Fibroblast of lung (primary cell): ENCODE results near the gene SENP8.

Experiments used
- EZH2 ChIP-seq: IDR thresholded peaks from 2 replicates; pipeline ENCODE4 v1.5.1; 2012; ENCODE audit warnings: low read length, control low read depth, mild to moderate bottlenecking; ENCODE audit errors: missing control alignments
- TF ChIP-seq, protein P1 (sequence below), 2 donors: IDR thresholded peaks in 1 of 2; conservative IDR thresholded peaks in 1 of 2; 1 replicate in 1 of 2; 2 replicates in 1 of 2; pipeline ENCODE4 v1.5.1; 2011 to 2012; ENCODE audit warnings: low read length in 2 of 2, control low read depth in 1 of 2, inconsistent platforms in 1 of 2, low read depth in 1 of 2, mild to moderate bottlenecking in 1 of 2

DNA sequence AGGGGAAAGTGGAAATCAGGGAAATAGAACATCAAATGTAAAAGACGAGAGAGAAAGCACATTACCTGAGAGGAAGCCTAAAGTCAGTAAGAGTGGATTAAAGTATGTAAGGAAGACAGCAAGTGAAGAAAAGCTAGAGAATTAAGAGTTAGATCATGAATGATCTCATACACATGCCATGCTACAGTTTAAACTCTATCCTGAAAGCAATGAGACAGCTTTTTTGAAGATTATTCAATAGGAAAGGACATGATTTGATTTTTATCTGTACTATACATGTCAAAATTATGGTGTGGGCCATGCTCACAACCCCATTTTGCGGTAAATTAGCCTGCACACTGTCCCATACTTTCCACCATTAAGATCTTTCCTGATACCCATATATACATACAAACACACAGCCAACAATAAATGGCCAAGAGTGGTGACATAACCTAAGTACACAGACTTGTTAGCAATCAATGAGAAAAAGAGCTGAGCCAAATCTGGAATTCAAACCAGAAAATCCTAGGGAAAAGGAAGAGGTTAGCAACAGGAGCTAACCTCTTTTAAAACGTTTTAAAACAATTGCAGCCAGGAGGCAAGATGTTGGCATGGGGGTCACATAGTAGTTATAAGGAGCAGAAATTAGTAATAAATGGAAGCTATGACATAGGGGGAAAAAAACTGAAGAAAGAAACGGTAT is 4.7 kb upstream of the SENP8 start:
- TF ChIP-seq, protein P1, sequence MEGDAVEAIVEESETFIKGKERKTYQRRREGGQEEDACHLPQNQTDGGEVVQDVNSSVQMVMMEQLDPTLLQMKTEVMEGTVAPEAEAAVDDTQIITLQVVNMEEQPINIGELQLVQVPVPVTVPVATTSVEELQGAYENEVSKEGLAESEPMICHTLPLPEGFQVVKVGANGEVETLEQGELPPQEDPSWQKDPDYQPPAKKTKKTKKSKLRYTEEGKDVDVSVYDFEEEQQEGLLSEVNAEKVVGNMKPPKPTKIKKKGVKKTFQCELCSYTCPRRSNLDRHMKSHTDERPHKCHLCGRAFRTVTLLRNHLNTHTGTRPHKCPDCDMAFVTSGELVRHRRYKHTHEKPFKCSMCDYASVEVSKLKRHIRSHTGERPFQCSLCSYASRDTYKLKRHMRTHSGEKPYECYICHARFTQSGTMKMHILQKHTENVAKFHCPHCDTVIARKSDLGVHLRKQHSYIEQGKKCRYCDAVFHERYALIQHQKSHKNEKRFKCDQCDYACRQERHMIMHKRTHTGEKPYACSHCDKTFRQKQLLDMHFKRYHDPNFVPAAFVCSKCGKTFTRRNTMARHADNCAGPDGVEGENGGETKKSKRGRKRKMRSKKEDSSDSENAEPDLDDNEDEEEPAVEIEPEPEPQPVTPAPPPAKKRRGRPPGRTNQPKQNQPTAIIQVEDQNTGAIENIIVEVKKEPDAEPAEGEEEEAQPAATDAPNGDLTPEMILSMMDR (conservative IDR thresholded peaks at IDR 0.05 in 1 of 2, IDR thresholded peaks at IDR 0.05 in 1 of 2; ENCODE audit: low read depth in 1 of 2, low read length in 2 of 2) = no peak
- no peak for TF ChIP-seq EZH2
